Muscle of back (tissue), 11 donors: Measurements from ENCODE around the gene MYOZ1. TPM values are rescaled to one million over a fixed set of nuclear protein-coding genes. Genes with fewer than 3 reads are reported as not detected.

Source experiments
- DNase-seq, 3 donors: peaks; one replicate each; pipeline versions ENCODE4 v3.0.0 to v3.0.0-alpha.2; 2013
- polyA plus RNA-seq, 10 donors: library from polyadenylated mRNA; unstranded; fragments of 120-200 nt; gene quantifications; one replicate each; pipeline ENCODE4 v1.2.1, GENCODE V29; 2013; ENCODE audit not compliant: insufficient read length in 10 of 10

MYOZ1 gene
- polyA plus RNA-seq, 10 donors: 161 to 618 (median 528) TPM

- no peak for DNase-seq
These were observed 32.2 kb downstream of the MYOZ1 start for GRCh38 chr10:73609116-73609515.

GRCh38 chr10:73601486-73601921, 39.8 kb downstream of the MYOZ1 start:
- peak in 1 of 3 donors; percentile 21 for DNase-seq

GRCh38 chr10:73597346-73597745, 43.9 kb downstream of the MYOZ1 start:
- no peak for DNase-seq

- no peak for DNase-seq
These were observed 47.5 kb downstream of the MYOZ1 start for GRCh38 chr10:73593812-73594211.

GRCh38 chr10:73593110-73593509, 48.2 kb downstream of the MYOZ1 start:
- DNase-seq: no peak

GRCh38 chr10:73591935-73592699, 49.2 kb downstream of the MYOZ1 start:
- DNase-seq: no peak

DNA sequence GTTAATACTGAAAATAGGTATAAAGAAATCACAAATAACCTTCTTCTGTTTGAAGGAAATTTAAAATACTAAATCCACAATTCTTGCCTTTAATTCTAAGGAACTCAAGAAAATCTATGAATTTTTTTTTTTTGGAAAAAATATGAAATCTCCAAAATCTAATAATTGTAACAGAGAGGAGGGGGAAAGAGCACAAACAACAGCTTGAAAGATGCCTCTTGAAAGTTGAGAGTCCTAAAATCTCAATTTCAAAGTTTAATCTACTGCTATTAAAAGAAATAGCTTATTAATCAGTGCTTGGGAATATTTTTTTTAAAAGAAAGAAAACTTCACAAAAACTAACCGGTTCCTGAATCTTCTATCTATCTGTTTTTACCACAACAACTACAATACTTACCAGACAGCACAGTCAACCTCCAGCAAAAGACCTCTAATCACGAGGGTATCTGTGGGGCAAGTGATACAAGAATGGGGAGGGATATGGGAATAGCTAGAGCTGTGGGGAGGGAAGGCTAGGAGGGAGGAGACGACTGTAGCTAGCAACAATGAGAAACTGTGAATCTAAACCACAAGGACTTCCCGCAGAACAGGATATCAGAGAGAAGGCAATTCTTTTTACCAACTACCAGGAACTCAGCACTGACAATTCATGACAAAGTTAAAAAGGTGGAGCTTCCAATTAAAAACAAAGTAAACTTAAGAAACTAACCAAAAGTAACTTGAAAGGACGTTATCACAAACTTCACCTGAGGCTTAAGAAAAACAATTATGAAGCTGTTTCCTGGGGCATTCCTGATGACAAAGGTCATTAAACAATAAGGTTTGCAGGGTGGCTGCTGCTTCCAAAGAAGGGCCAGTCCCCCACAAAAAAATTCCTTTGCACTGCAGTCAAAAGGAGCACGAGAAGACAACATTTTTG, 50.1 kb downstream of the MYOZ1 start, which contains the start of gene USP54:
Gene USP54, minus strand, starts transcription at position 462 of the 919 bp plus-strand sequence. CDS start 15,684 bp downstream, outside the sequence.
- DNase-seq: no peak

DNA sequence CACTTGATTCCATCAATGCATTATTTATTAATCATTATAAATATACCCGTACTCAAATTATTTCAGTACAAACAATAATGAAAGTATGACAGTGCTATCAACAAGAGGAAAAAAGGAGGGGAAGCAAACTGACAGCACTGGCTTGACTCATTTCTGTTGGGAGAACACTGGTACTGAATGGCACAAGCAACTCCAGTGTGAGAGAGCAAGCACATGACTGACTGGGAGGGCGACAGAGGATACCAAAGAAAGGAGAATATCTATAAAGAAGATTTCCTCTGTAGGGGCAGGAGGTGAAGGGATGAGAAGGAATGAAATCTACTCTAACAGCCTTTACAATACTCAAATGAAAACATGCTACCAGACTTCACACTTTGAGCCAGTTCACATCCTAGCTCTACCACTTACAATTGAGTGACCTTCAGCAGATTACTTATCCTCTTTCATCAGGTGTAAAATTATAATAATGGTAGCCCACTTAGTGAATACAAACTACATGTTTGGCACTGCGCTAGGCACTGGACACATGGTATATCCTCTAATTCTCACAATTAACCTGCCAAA, 51.6 kb downstream of the MYOZ1 start:
- DNase-seq: no peak

GRCh38 chr10:73588656-73589055, 52.6 kb downstream of the MYOZ1 start:
- no peak for DNase-seq

DNA sequence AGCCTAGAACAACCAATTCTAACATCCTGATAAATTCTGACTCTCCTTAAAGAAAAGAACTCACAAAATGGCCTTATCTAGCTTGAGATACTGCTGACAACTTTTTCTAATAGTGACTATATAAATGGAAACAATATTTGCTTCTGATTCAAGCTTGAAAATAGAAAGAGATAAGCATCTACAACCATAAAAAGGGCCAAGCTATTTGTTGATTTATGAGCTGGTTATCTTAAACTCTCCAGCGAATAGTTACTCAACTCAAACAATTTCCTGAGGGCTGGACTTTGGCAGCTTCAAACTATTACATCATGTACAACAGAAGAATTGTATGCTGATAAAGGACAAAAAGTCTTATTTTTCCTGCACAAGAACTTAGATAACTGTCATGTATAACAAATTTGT, 54.7 kb downstream of the MYOZ1 start:
- DNase-seq: peak; percentile 46 to 75 (median 64)

DNA sequence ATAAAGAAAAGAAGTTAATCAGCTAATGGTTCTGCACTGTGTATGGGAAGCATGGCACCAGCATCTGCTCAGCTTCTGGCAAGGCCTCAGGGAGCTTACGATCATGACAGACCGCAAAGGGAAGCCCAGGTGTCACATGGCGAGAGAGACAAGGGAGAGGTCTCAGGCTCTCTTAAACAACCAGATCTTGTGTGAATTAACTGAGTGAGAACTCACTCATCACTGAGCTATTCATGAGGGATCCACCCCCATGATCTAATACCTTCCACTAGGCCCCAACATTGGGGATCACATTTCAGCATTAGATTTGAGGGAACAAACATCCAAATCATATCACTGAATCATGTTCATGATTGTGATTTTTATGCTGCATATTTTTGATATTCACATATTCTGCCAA, 55.9 kb downstream of the MYOZ1 start:
- no peak for DNase-seq

- DNase-seq: no peak
These were observed 56.5 kb downstream of the MYOZ1 start for GRCh38 chr10:73584737-73585136.

DNA sequence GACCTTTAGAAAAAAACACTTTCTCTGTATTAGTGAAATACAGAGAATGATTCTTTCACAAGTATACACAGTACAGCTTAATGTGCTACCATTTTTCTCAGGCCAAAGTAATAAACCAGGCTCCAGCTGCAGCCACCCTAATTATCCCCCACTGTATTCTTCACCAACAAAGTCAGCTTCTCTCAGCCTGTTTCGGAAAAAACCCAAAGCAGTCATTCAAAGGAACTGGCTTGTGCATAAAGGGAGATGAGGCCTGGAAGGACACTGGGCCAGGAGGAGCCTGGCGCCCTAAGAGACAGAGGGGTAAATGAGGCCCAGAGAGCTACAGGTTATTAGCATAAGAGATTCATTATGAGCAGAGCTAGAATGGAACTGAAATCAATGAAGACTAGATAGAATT, 59.4 kb downstream of the MYOZ1 start:
- DNase-seq: peak in 1 of 3 donors; percentile 49

Other genes with a start within 250 kb of the MYOZ1 start
- 10 to 100 TPM; 53.7 to 62.5 (median 56.6) TPM for gene ANXA7, start 227.4 kb downstream of the MYOZ1 start, polyA plus RNA-seq
- gene MSS51, start 207.9 kb downstream of the MYOZ1 start, polyA plus RNA-seq: 10 to 100 TPM in 9 of 10 donors, 1 to 10 TPM in 1; 8.7 to 73.2 (median 44.9) TPM
- gene PPP3CB, start 145.4 kb downstream of the MYOZ1 start, polyA plus RNA-seq: 100 to 1,000 TPM in 9 of 10 donors, 10 to 100 TPM in 1; 98.1 to 203 (median 161) TPM
- 10 to 100 TPM in 9 of 10 donors, 1 to 10 TPM in 1; 9.7 to 28.3 (median 15.8) TPM for gene USP54, start 50.1 kb downstream of the MYOZ1 start, polyA plus RNA-seq
- gene SYNPO2L, start 14.6 kb upstream of the MYOZ1 start, polyA plus RNA-seq: 100 to 1,000 TPM in 9 of 10 donors, 10 to 100 TPM in 1; 90.0 to 271 (median 190) TPM
- gene AGAP5, start 56.6 kb upstream of the MYOZ1 start, polyA plus RNA-seq: 10 to 100 TPM in 5 of 10 donors, 1 to 10 TPM in 5; 3.3 to 22.8 (median 9.9) TPM
- 10 to 100 TPM; 43.1 to 55.6 (median 48.8) TPM for gene SEC24C, start 102.9 kb upstream of the MYOZ1 start, polyA plus RNA-seq
- gene CHCHD1, start 140.6 kb upstream of the MYOZ1 start, polyA plus RNA-seq: 10 to 100 TPM; 27.8 to 37.4 (median 33.1) TPM
- 10 to 100 TPM; 53.3 to 85.7 (median 67.2) TPM for gene ZSWIM8, start 144.1 kb upstream of the MYOZ1 start, polyA plus RNA-seq
- 10 to 100 TPM; 13.3 to 23.4 (median 20.4) TPM for gene NDST2, start 170.1 kb upstream of the MYOZ1 start, polyA plus RNA-seq
- 10 to 100 TPM; 20.6 to 33.8 (median 28.1) TPM for gene CAMK2G, start 233.1 kb upstream of the MYOZ1 start, polyA plus RNA-seq